HEK293T (cell line): Measurements from ENCODE around the gene DOC2A.

ENCODE experiments used
- CTCF ChIA-PET: fragments of 350-600 bp; formaldehyde crosslinking; extraction: SDS; loops from one replicate; lab custom pipeline; 2021; ENCODE audit warnings: antibody characterized with exemption, inconsistent platforms; lab: Yijun Ruan, JAX
- POLR2A ChIA-PET: fragments of 350-600 bp; formaldehyde crosslinking; extraction: SDS; loops from one replicate; lab custom pipeline; 2020; ENCODE audit warnings: antibody characterized with exemption, inconsistent platforms; lab: Yijun Ruan, JAX
- DNase-seq: peaks from one replicate; pipeline ENCODE4 v3.0.0; 2012; ENCODE audit warnings: mixed read lengths; ENCODE audit errors: extremely low spot score
- ARNT ChIP-seq: fragments of 450-650 bp; IDR thresholded peaks from 2 replicates; pipeline ENCODE4 v1.6.1; 2017; ENCODE audit warnings: mild to moderate bottlenecking
- BHLHE40 ChIP-seq: fragments of 450-650 bp; IDR thresholded peaks from 2 replicates; pipeline ENCODE4 v1.6.1; 2016; ENCODE audit warnings: mild to moderate bottlenecking, moderate library complexity, borderline replicate concordance
- CTBP1 ChIP-seq: fragments of 450-650 bp; IDR thresholded peaks from 2 replicates; pipeline ENCODE4 v1.6.1; 2016; ENCODE audit warnings: borderline replicate concordance
- ELF4 ChIP-seq: fragments of 450-650 bp; IDR thresholded peaks from 2 replicates; pipeline ENCODE4 v1.6.1; 2017; ENCODE audit warnings: antibody characterized with exemption
- FOXA1 ChIP-seq: fragments of 450-650 bp; IDR thresholded peaks from 2 replicates; pipeline ENCODE4 v1.6.1; 2016; ENCODE audit warnings: mild to moderate bottlenecking
- FOXK2 ChIP-seq: fragments of 450-650 bp; IDR thresholded peaks from 2 replicates; pipeline ENCODE4 v1.6.1; 2016; ENCODE audit warnings: mild to moderate bottlenecking
- FOXM1 ChIP-seq: fragments of 450-650 bp; IDR thresholded peaks from 2 replicates; pipeline ENCODE4 v1.6.1; 2017; ENCODE audit warnings: mild to moderate bottlenecking, borderline replicate concordance
- HDGF ChIP-seq: fragments of 450-650 bp; IDR thresholded peaks from 2 replicates; pipeline ENCODE4 v1.6.1; 2017; ENCODE audit warnings: antibody characterized with exemption, borderline replicate concordance
- L3MBTL2 ChIP-seq: fragments of 450-650 bp; conservative IDR thresholded peaks from 2 replicates; pipeline ENCODE4 v1.6.1; 2016; ENCODE audit warnings: mild to moderate bottlenecking
- LEF1 ChIP-seq: fragments of 450-650 bp; IDR thresholded peaks from 2 replicates; pipeline ENCODE4 v1.6.1; 2017; ENCODE audit warnings: mild to moderate bottlenecking, borderline replicate concordance
- NFRKB ChIP-seq: fragments of 450-650 bp; IDR thresholded peaks from 2 replicates; pipeline ENCODE4 v1.6.1; 2016; ENCODE audit warnings: mild to moderate bottlenecking, moderate library complexity
- SP1 ChIP-seq: fragments of 450-650 bp; IDR thresholded peaks from 2 replicates; pipeline ENCODE4 v1.6.1; 2017
- SUZ12 ChIP-seq: fragments of 450-650 bp; IDR thresholded peaks from 2 replicates; pipeline ENCODE4 v1.6.1; 2016; ENCODE audit warnings: mild to moderate bottlenecking
- TARDBP ChIP-seq: fragments of 450-650 bp; IDR thresholded peaks from 2 replicates; pipeline ENCODE4 v1.6.1; 2016
- ZNF384 ChIP-seq: fragments of 450-650 bp; IDR thresholded peaks from 2 replicates; pipeline ENCODE4 v1.6.1; 2016
- TF ChIP-seq, protein P1 (sequence below): fragments of 450-650 bp; IDR thresholded peaks from 2 replicates; pipeline ENCODE4 v1.6.1; 2016

The DOC2A gene

DNA sequence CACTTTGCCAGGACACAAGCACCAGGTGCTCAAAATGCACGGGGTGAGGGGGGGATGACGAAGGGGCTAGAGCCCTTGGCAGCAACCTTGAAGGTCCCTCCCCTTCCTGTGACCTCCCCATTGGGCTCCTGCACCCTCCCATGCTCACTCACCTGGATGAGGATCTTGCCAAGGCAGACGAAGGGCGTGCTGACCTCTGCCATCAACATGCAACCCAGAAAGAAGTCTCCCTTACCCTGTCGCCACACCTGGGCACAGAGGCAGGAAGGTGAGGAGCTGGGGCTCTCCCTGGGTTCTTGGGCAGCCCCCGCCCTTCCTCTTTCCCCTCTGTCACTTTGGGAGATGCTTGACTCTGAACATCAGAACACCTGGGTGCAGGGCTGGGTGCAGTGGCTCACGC is 14.7 kb upstream of the DOC2A start:
- POLR2A ChIA-PET, result no interaction called here
- CTCF ChIA-PET, result interaction anchor here (0.7 kb wide), 1 partner anchor 126 kb away, joined by 3 read pairs; the partner anchor contains the start of gene ASPHD1
- TF ChIP-seq CTBP1 (no peak), TARDBP (no peak), SP1 (no peak), ELF4 (no peak), ZNF384 (no peak), LEF1 (no peak), FOXK2 (no peak), SUZ12 (no peak), FOXM1 (no peak), L3MBTL2 (no peak), NFRKB (no peak), BHLHE40 (no peak), HDGF (no peak), FOXA1 (no peak), ARNT (no peak)
- TF ChIP-seq, protein P1, sequence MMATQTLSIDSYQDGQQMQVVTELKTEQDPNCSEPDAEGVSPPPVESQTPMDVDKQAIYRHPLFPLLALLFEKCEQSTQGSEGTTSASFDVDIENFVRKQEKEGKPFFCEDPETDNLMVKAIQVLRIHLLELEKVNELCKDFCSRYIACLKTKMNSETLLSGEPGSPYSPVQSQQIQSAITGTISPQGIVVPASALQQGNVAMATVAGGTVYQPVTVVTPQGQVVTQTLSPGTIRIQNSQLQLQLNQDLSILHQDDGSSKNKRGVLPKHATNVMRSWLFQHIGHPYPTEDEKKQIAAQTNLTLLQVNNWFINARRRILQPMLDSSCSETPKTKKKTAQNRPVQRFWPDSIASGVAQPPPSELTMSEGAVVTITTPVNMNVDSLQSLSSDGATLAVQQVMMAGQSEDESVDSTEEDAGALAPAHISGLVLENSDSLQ, result no peak
- DNase-seq, result no peak

DNA sequence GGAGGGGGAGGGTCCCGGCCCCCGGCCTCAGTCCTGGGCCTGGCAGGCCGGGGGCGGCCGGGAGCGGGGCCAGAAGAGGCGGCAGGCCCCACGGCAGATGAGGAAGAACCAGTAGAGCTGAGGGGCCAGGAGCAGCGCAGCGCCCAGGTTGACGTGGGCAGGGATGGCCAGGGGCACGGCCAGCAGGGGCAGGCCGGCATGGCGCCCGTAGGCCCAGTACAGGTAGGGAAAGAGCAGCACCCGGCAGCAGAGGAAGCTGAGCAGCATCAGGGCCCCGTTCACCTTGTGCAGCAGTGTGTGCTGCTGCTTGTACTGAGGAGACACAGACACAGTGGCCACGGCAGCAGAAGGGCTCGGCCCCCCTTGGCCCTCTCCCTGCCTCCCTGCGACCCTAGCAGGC is 14.3 kb upstream of the DOC2A start:
- TF ChIP-seq SUZ12 (no peak), ARNT (no peak), ELF4 (no peak), FOXK2 (no peak), NFRKB (no peak), LEF1 (no peak), BHLHE40 (no peak), TARDBP (no peak), HDGF (no peak), FOXM1 (no peak)
- TF ChIP-seq, protein P1, result no peak
- CTCF ChIA-PET, result interaction anchor here (0.6 to 0.7 kb wide), 2 partner anchors 125 to 268 kb away, joined by 3 read pairs; partner anchors contain the start of gene ASPHD1
- DNase-seq, result no peak
- POLR2A ChIA-PET, result no interaction called here

DNA sequence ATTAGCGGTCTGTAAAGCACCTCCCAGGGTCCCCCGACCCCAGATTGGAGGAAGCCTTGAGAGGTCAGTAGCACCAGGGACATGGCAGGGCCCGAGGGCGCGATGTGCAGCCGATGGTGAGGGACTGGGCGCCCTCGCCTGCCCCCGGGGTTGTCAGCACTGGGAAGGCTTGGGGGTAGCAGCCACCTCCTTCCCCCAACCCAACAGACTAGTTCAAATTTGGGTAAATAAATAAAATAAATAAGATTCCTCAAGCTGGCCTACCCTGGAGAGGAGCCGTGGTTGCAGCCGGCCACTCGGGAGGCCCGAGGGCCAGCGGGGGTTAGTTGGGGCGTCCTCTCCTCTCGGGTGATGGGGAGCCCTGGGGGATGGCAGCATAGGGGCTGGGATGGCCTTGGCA is 13.6 kb upstream of the DOC2A start:
- POLR2A ChIA-PET, result no interaction called here

DNA sequence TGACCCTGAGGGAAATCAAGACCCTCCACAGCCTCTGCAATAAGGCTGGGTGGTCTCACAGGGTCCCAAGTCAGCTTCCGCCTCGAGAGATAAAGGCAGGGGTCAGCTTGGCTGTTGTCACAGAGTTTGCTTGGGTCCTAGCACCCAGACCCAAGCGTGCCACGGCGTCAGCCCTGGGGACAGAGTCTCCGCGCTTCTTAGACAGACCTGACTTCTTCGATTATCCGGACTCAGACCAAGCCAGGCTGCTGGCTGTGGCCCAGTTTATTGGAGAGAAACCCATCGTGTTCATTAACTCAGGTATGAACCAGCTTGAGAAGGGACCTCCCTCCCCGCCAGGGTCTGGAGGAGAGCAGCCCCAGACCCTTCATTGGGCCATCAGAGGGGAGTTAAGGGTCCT is 12.8 kb upstream of the DOC2A start:
- DNase-seq, result no peak
- POLR2A ChIA-PET, result interaction anchor here (0.9 to 1.0 kb wide), 3 partner anchors 29 to 208 kb away, joined by 3 to 4 read pairs (median 3); partner anchors contain the start of genes HIRIP3, PAGR1 and TMEM219
- TF ChIP-seq LEF1, result no peak
- no peak for TF ChIP-seq ZNF384
- no peak for TF ChIP-seq NFRKB
- no peak for TF ChIP-seq ARNT
- no peak for TF ChIP-seq FOXA1
- no peak for TF ChIP-seq L3MBTL2
- no peak for TF ChIP-seq ELF4
- no peak for TF ChIP-seq HDGF
- TF ChIP-seq TARDBP, result no peak
- no peak for TF ChIP-seq FOXM1
- no peak for TF ChIP-seq SP1
- no peak for TF ChIP-seq CTBP1
- no peak for TF ChIP-seq SUZ12
- TF ChIP-seq FOXK2, result no peak
- TF ChIP-seq, protein P1, result no peak
- TF ChIP-seq BHLHE40, result no peak
- CTCF ChIA-PET, result interaction anchor here (1.0 to 1.5 kb wide), 2 partner anchors 8 to 954 kb away, joined by 3 to 10 read pairs; partner anchors contain the start of gene TLCD3B

More for the DNA sequence above, 13.6 kb upstream of the DOC2A start:
- DNase-seq, result no peak
- TF ChIP-seq SUZ12 (no peak), ELF4 (no peak), TARDBP (no peak), FOXM1 (no peak), ARNT (no peak), NFRKB (no peak), CTBP1 (no peak), LEF1 (no peak), FOXK2 (no peak), L3MBTL2 (no peak), ZNF384 (no peak), HDGF (no peak), SP1 (no peak), FOXA1 (no peak), BHLHE40 (no peak)
- TF ChIP-seq, protein P1, result no peak
- CTCF ChIA-PET, result interaction anchor here (0.6 kb wide), 1 partner anchor 268 kb away, joined by 3 read pairs; no protein-coding TSS in a partner anchor

DNA sequence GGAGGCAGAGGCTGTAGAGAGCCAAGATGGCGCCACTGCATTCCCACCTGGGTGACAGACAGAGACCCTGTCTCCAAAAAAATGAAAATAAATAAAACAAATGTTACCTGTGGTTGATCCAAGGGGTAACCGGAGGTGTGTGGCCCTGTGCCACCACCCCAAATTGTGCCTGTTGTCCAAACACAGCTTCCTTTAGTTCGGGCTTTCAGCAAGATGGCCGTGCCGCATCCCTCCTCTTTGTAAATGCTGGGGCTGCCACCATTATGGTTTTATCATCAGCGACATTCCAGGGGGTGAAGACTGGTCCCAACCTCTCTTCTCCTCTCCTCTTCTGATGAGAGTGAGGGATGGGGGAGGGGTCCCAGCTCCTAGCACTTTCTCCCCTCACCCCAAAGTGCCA is 12.1 kb upstream of the DOC2A start, which contains the start of gene C16orf92:
Gene C16orf92 (plus strand): TSS at position 312 of the 400 bp plus-strand sequence. CDS start 143 bp downstream, outside the sequence.
- ChIA-PET CTCF (interaction anchor here (1.2 to 1.5 kb wide), 2 partner anchors 9 to 175 kb away, joined by 3 to 10 read pairs; partner anchors contain the start of gene TLCD3B), POLR2A (interaction anchor here (0.9 to 1.0 kb wide), 3 partner anchors 28 to 207 kb away, joined by 3 to 4 read pairs (median 3); partner anchors contain the start of genes HIRIP3, PAGR1 and TMEM219)
- no peak for TF ChIP-seq BHLHE40
- no peak for TF ChIP-seq ZNF384
- TF ChIP-seq HDGF, result no peak
- no peak for TF ChIP-seq SP1
- no peak for TF ChIP-seq L3MBTL2
- no peak for TF ChIP-seq SUZ12
- TF ChIP-seq, protein P1, result no peak
- no peak for TF ChIP-seq FOXA1
- no peak for TF ChIP-seq ARNT
- TF ChIP-seq CTBP1, result no peak
- no peak for TF ChIP-seq FOXK2
- no peak for TF ChIP-seq NFRKB
- no peak for TF ChIP-seq LEF1
- DNase-seq, result no peak
